Lung (tissue), 12 donors: ENCODE results near the gene P2RX5. TPM values are rescaled to one million over a fixed set of nuclear protein-coding genes. Genes with fewer than 3 reads are reported as not detected.

Experiments used
- ATAC-seq: fragments of 200-7000 bp; cut with Tn5 transposase; one replicate; pipeline ENCODE4 v1.9.1; 2020; ENCODE audit warnings: moderate number of reproducible peaks; ENCODE audit not compliant: insufficient read depth, low FRiP score
- DNase-seq, 3 donors: peaks; one replicate each; pipeline ENCODE4 v3.0.0-alpha.2; 2013 to 2017
- H3K27ac ChIP-seq, 2 donors: one replicate each; pipeline ENCODE4 v1.5.1; 2013; ENCODE audit warnings: mild to moderate bottlenecking in 2 of 2, moderate library complexity in 2 of 2, control low read depth in 1 of 2, inconsistent platforms in 1 of 2, low read depth in 1 of 2, low read length in 1 of 2
- H3K27me3 ChIP-seq, 3 donors: one replicate each; pipeline ENCODE4 v1.5.1; 2013; ENCODE audit warnings: low read length in 2 of 3; ENCODE audit not compliant: control insufficient read depth in 3 of 3, insufficient read depth in 3 of 3
- H3K36me3 ChIP-seq, 4 donors: one replicate each; pipeline ENCODE4 v1.5.1; 2013; ENCODE audit warnings: low read length in 4 of 4, mild to moderate bottlenecking in 1 of 4, moderate library complexity in 1 of 4; ENCODE audit not compliant: control insufficient read depth in 4 of 4, insufficient read depth in 4 of 4
- H3K4me1 ChIP-seq, 5 donors: one replicate each; pipeline ENCODE4 v1.5.1; 2013; ENCODE audit warnings: low read length in 5 of 5, mild to moderate bottlenecking in 2 of 5, moderate library complexity in 1 of 5; ENCODE audit not compliant: control insufficient read depth in 5 of 5, insufficient read depth in 5 of 5
- H3K4me3 ChIP-seq: one replicate; pipeline ENCODE4 v1.5.1; 2013; ENCODE audit warnings: mild to moderate bottlenecking, control low read depth, moderate library complexity
- H3K9ac ChIP-seq, 2 donors: one replicate each; pipeline ENCODE4 v1.5.1; 2013; ENCODE audit warnings: low read length in 2 of 2, control low read depth in 1 of 2; ENCODE audit not compliant: insufficient read depth in 1 of 2
- H3K9me3 ChIP-seq, 4 donors: one replicate each; pipeline ENCODE4 v1.5.1; 2013; ENCODE audit warnings: low read length in 3 of 4, mild to moderate bottlenecking in 1 of 4, moderate library complexity in 1 of 4; ENCODE audit not compliant: control insufficient read depth in 4 of 4, insufficient read depth in 3 of 4
- CTCF ChIP-seq: IDR thresholded peaks from 2 replicates; pipeline ENCODE4 v1.5.1; 2012; ENCODE audit warnings: mild to moderate bottlenecking; ENCODE audit errors: control extremely low read depth, extremely low read depth
- WGBS, 2 donors: extraction: QIAGEN DNeasy Blood & Tissue Kit; methylation state at CpG; one replicate each; pipeline ENCODE4 v1.1.7; 2013; 5-methylcytosine and 5-hydroxymethylcytosine counted together
- polyA plus RNA-seq, 2 donors: library from polyadenylated mRNA; stranded (reverse); fragments of 200-250 nt; gene quantifications; one replicate each; pipeline ENCODE4 v1.2.1, GENCODE V29; 2013
- total RNA-seq, 2 donors: library from RNA; depleted of rRNA in 1 of 2; stranded (reverse); fragments of >200 nt in 1 of 2; gene quantifications; one replicate each; pipeline ENCODE4 v1.2.1, GENCODE V29; 2014 to 2021
- donor health status: control.
- donor health status: control.
- donor health status: Bipolar disorder and iron deficiency.
- donor health status: healthy.
- donor health status: DM: yes; HTN: yes; CAD: no.

The P2RX5 gene
- total and polyA plus RNA-seq, 4 donors: 1.3 to 4.7 (median 3.3) TPM

- Histone ChIP-seq H3K4me3 (peak overlapping the region; percentile 96), H3K36me3 (peaks cover 0 to 19% (median 4%) of the 10 kb centered on the region in 4 donors), H3K9me3 (no peaks in the 10 kb centered on the region), H3K27ac (no peak overlapping the region), H3K4me1 (peaks cover 4 to 26% (median 9%) of the 10 kb centered on the region in 5 donors), H3K27me3 (peaks cover 0 to under 1% (median 0%) of the 10 kb centered on the region in 3 donors), H3K9ac (peak overlapping the region; percentile 73 to 81)
- no peak for TF ChIP-seq CTCF
- DNase-seq: no peak
- ATAC-seq: no peak
- 46 to 59% methylated on average over 12 of the region's 12 CpGs for WGBS, 2 donors
Measured at GRCh38 chr17:3669548-3669947, 26.4 kb downstream of the P2RX5 start.

DNA sequence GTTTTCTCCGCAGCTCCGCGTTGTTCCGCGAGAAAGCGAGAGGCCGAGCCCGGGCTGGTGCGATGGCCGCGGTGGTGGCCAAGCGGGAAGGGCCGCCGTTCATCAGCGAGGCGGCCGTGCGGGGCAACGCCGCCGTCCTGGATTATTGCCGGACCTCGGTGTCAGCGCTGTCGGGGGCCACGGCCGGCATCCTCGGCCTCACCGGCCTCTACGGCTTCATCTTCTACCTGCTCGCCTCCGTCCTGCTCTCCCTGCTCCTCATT is 26.9 kb downstream of the P2RX5 start:
- 0 to 1% methylated on average over 25 to 32 of the region's 32 CpGs for WGBS, 2 donors
- Histone ChIP-seq H3K4me3 (peak overlapping the region; percentile 96), H3K9me3 (no peaks in the 10 kb centered on the region), H3K27ac (peak overlapping the region; percentile 90 to 94), H3K27me3 (no peaks in the 10 kb centered on the region), H3K9ac (peak overlapping the region; percentile 73 to 81), H3K4me1 (peaks cover 4 to 26% (median 9%) of the 10 kb centered on the region in 5 donors), H3K36me3 (peaks cover 3 to 21% (median 8%) of the 10 kb centered on the region in 4 donors)
- DNase-seq (no peak), ATAC-seq (no peak)
- TF ChIP-seq CTCF: no peak

DNA sequence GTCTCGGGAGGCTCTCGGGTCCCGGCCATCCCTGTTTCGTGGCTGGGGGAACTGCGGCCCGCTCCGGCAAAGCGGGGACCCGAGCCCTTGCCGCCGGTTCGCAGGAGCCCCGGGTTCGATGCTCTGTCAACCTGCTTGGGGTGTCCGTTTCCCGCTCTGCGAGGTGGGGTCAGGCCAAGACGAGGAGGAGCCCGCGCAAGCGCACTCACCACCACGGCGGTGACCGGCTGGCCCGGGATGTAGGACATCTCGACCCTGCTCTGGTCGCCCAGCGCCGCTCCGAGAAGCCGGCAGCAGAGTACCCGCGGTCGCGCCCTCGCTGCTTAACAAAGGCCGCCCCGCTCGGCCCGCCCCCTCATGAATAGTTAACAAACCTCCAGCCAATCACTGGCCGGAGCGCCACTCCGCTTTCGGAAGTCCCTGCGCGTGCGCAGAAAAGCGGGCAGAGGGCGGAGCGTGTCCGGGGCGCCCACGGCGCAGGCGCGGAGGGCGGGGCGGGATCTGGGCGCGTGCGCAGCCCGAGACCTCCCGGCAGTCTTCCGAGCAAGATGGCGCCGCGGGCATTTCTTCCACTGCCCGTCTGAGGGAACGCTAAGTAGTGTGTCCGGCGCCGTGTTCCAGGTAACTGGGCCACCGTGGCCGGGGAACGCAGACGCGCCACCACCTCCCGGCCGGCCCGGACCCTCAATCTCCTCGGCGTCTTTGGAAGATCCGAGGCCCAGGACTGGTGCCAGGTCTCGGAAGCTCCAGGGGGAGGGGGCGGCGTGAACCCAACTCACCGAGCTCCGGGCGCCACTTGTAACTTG is 27.5 kb downstream of the P2RX5 start, which contains the start of the genes EMC6 and TAX1BP3:
TSS of gene EMC6 (plus strand) at position 534 of the 806 bp plus-strand sequence. CDS start 335 bp downstream, outside the sequence.
TSS of gene TAX1BP3 (minus strand) at position 300 of the 806 bp plus-strand sequence. CDS start at position 248, 52 bp downstream.
- TF ChIP-seq CTCF: no peak
- H3K9me3 ChIP-seq: no peaks in the 10 kb centered on the region
- H3K4me1 ChIP-seq: peaks cover 4 to 26% (median 9%) of the 10 kb centered on the region in 5 donors
- H3K9ac ChIP-seq: peak within 1 kb of the TSS; percentile 81 to 92
- WGBS, 2 donors: 0% methylated on average over 81 to 89 of the region's 89 CpGs
- DNase-seq (peak; percentile 99), ATAC-seq (peak; percentile 93)
- peaks cover 3 to 21% (median 10%) of the 10 kb centered on the region in 4 donors for H3K36me3 ChIP-seq
- peak within 1 kb of the TSS; percentile 99 to 100 for H3K27ac ChIP-seq
- H3K4me3 ChIP-seq: peak within 1 kb of the TSS; percentile 96
- no peaks in the 10 kb centered on the region for H3K27me3 ChIP-seq
